Measurements from ENCODE around the gene SYNJ1. TPM values are rescaled to one million over a fixed set of nuclear protein-coding genes. Genes with fewer than 3 reads are reported as not detected.

Gene SYNJ1
- total and polyA plus RNA-seq, 9 donors, result 3.6 to 7.0 (median 5.4) TPM

DNA sequence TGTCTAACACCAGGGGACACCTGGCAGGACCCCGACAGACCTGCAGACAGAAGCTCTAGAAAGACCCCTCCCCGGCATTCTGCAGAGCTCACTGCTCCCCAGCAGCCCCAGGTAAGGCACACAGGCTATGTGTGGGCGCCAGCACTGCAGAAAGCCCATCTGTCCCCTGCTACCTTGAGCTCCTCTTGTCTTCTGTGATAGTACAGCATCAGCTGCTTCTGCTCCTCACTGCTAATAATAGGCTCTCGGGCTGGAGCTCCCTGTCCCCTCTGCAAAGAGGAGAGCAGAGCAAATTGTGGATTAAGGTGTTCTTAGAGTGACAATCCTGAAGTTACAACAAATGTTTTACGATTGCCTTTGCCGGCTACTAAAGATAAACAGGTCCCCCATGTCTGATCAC is 125.7 kb downstream of the SYNJ1 start:
- H3K9me3 ChIP-seq (replicated peaks; ENCODE audit: control insufficient read depth, low read depth, low read length), result no peaks in the 10 kb centered on the region
- 92% methylated on average over 4 of the region's 6 CpGs for WGBS (ENCODE audit: insufficient coverage)
- DNase-seq, result no peak
- H3K4me3 ChIP-seq (ENCODE audit: low read length), result no peak overlapping the region
- H3K27me3 ChIP-seq (ENCODE audit: control insufficient read depth, insufficient read depth, low read length), result no peaks in the 10 kb centered on the region
- H3K4me1 ChIP-seq (ENCODE audit: control insufficient read depth, insufficient read depth, low read length), result no peaks in the 10 kb centered on the region
- peaks cover 60% of the 10 kb centered on the region for H3K36me3 ChIP-seq (ENCODE audit: control insufficient read depth, insufficient read depth, low read length)
- no peak overlapping the region for H3K27ac ChIP-seq (ENCODE audit: low read length)

DNA sequence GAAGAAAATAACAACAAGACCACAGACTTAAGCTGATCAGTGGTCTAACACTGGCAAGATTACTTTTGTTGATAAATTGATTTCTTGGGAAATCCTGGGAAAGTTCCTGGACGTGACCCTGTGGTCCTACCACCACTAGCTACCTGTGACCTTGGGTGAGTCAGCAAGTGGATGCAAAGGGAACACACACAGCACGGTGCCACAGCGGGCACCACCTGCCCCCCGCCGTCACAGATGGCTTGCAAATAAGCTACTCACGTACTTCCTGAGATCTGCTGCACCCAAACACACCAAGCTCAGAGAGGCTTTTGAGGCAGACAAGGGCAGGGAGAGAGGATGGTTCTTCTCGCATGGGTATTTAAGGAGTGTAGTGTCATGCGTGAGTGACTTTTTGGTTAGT is 128.3 kb downstream of the SYNJ1 start:
- no peaks in the 10 kb centered on the region for H3K4me1 ChIP-seq (ENCODE audit: control insufficient read depth, insufficient read depth, low read length)
- H3K36me3 ChIP-seq (ENCODE audit: control insufficient read depth, insufficient read depth, low read length), result peaks cover 39% of the 10 kb centered on the region
- H3K27me3 ChIP-seq (ENCODE audit: control insufficient read depth, insufficient read depth, low read length), result no peaks in the 10 kb centered on the region
- H3K4me3 ChIP-seq (ENCODE audit: low read length), result no peak overlapping the region
- WGBS (ENCODE audit: insufficient coverage), result 86% methylated on average over 5 of the region's 8 CpGs
- H3K27ac ChIP-seq (ENCODE audit: low read length), result no peak overlapping the region
- H3K9me3 ChIP-seq (replicated peaks; ENCODE audit: control insufficient read depth, low read depth, low read length), result no peaks in the 10 kb centered on the region
- DNase-seq, result no peak

DNA sequence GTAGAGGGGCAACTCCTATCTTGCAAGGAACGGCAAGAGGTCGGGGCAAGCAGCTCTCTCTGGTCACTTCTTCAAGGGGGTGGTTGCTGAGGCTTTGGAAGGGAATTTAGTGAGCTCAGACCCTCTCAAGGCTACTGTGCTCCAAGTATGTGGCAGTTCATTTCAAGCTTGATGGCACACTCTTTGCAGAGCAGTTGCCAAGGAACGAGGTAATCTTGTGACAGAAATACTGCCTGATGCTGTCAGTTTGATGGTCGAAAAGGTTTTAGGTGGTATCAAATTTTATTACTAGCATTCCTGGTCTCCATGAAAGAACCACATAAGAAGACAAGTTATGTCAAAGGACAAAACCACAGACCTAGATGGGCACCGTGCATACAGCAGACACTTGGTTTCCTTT is 128.7 kb downstream of the SYNJ1 start:
- WGBS (ENCODE audit: insufficient coverage), result 67% methylated on average over 3 of the region's 5 CpGs
- Histone ChIP-seq H3K36me3 (ENCODE audit: control insufficient read depth, insufficient read depth, low read length) (peaks cover 36% of the 10 kb centered on the region), H3K27ac (ENCODE audit: low read length) (no peak overlapping the region), H3K4me1 (ENCODE audit: control insufficient read depth, insufficient read depth, low read length) (no peaks in the 10 kb centered on the region), H3K27me3 (ENCODE audit: control insufficient read depth, insufficient read depth, low read length) (peaks cover 2% of the 10 kb centered on the region), H3K4me3 (ENCODE audit: low read length) (no peak overlapping the region), H3K9me3 (replicated peaks; ENCODE audit: control insufficient read depth, low read depth, low read length) (no peaks in the 10 kb centered on the region)
- no peak for DNase-seq

DNA sequence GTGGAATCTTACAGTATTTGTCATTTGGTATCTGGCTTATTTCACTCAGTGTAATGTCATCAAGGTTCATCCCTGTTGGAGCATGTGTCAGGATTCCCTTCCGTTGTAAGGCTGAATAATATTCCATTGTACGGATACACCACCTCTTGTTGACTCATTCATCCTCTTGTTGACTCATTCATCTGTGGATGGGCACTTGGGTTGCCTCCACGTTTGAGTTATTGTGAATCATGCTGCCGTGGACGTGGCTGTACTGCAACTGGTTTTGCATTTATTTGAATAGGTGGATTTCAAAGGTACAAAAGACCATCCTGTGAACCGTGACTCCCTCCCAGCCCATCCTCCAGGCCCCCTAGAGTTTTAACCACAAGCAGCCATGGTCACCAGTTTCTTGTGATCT is 130.6 kb downstream of the SYNJ1 start:
- no peak for DNase-seq
- Histone ChIP-seq H3K9me3 (replicated peaks; ENCODE audit: control insufficient read depth, low read depth, low read length) (no peaks in the 10 kb centered on the region), H3K4me1 (ENCODE audit: control insufficient read depth, insufficient read depth, low read length) (peaks cover 4% of the 10 kb centered on the region), H3K27me3 (ENCODE audit: control insufficient read depth, insufficient read depth, low read length) (peaks cover 3% of the 10 kb centered on the region), H3K4me3 (ENCODE audit: low read length) (no peak overlapping the region), H3K36me3 (ENCODE audit: control insufficient read depth, insufficient read depth, low read length) (peaks cover 19% of the 10 kb centered on the region), H3K27ac (ENCODE audit: low read length) (no peak overlapping the region)
- 86% methylated on average over 2 of the region's 6 CpGs for WGBS (ENCODE audit: insufficient coverage)

DNA sequence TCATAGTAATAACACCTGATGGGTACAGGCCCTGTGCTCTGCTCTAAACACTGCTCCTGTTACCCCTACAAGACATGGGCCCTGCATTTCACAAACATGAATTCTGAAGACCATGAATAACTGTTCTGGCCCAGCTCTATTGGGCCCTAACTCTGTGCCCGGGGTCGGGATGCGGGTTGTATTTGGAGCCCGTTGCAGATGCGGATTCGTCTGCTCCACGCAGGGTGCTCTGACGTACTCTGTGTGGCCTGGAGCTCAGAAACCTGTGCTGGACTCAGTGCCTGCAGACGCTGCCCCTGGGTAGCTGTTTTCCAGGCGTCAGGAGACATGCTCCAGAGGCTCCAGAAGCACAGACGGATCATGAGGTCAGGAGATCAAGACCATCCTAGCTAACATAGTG is 132.4 kb downstream of the SYNJ1 start:
- WGBS (ENCODE audit: insufficient coverage), result 86% methylated on average over 11 of the region's 11 CpGs
- Histone ChIP-seq H3K36me3 (ENCODE audit: control insufficient read depth, insufficient read depth, low read length) (peaks cover 10% of the 10 kb centered on the region), H3K9me3 (replicated peaks; ENCODE audit: control insufficient read depth, low read depth, low read length) (no peaks in the 10 kb centered on the region), H3K27ac (ENCODE audit: low read length) (no peak overlapping the region), H3K4me1 (ENCODE audit: control insufficient read depth, insufficient read depth, low read length) (peaks cover 4% of the 10 kb centered on the region), H3K4me3 (ENCODE audit: low read length) (no peak overlapping the region), H3K27me3 (ENCODE audit: control insufficient read depth, insufficient read depth, low read length) (peaks cover 3% of the 10 kb centered on the region)
- no peak for DNase-seq

DNA sequence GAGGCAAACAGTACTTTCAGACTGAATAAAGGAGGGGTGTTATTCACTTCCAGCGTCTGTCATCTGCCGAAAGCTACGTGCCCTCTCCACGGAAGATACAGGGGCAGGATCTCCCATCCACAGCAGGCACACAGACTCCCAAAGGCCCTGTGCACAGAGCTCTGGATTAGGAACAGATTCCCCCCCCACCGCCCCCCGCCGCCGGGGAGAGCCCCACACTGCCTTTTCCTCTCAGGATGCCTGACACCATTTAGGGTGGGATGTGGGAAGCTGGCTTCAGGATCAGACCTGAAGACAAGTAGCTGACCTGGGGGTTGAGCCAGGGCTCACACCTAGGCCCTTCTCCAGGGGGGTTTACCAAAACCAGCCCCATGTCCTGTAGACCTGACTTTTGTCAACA is 134.1 kb downstream of the SYNJ1 start:
- H3K4me3 ChIP-seq (ENCODE audit: low read length), result no peak overlapping the region
- no CpG with 5 or more reads among the region's 8 CpGs for WGBS (ENCODE audit: insufficient coverage)
- H3K36me3 ChIP-seq (ENCODE audit: control insufficient read depth, insufficient read depth, low read length), result peaks cover 2% of the 10 kb centered on the region

DNA sequence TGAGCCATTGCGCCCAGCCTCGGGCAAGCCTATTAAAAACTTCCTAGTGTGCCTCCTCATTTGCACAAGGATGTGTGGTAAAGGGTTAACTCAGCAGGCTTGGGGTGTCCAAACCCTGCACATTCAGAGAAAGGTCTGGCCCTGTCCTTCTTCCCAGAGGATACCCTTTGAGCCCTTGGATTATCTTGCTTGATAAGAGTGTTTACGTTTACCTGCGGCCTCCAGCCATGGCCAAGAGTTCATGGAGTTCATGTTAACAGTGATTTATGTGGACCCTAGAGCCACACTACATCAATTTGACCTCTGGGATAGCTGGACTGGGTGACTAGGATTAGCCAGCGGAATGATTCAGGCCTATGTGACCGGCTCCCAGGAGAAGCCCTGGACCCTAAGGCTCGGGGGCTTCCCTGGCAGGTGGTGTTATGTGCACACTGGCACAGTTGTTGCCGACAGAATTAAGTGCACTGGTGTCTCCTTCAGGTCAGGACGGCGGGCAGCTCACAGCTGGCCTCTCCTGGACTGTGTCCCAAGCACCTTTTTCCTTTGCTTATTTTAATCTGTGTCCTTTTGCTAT is 134.8 kb downstream of the SYNJ1 start:
- 28% methylated on average over 6 of the region's 10 CpGs for WGBS (ENCODE audit: insufficient coverage)
- peaks cover 3% of the 10 kb centered on the region for H3K27me3 ChIP-seq (ENCODE audit: control insufficient read depth, insufficient read depth, low read length)
- H3K36me3 ChIP-seq (ENCODE audit: control insufficient read depth, insufficient read depth, low read length), result no peaks in the 10 kb centered on the region
- H3K9me3 ChIP-seq (replicated peaks; ENCODE audit: control insufficient read depth, low read depth, low read length), result no peaks in the 10 kb centered on the region
- H3K27ac ChIP-seq (ENCODE audit: low read length), result no peak overlapping the region
- no peak overlapping the region for H3K4me3 ChIP-seq (ENCODE audit: low read length)
- peaks cover 4% of the 10 kb centered on the region for H3K4me1 ChIP-seq (ENCODE audit: control insufficient read depth, insufficient read depth, low read length)
- no peak for DNase-seq

More for the DNA sequence above, 134.1 kb downstream of the SYNJ1 start:
- Histone ChIP-seq H3K4me1 (ENCODE audit: control insufficient read depth, insufficient read depth, low read length) (peaks cover 4% of the 10 kb centered on the region), H3K9me3 (replicated peaks; ENCODE audit: control insufficient read depth, low read depth, low read length) (no peaks in the 10 kb centered on the region), H3K27me3 (ENCODE audit: control insufficient read depth, insufficient read depth, low read length) (peaks cover 3% of the 10 kb centered on the region), H3K27ac (ENCODE audit: low read length) (no peak overlapping the region)
- no peak for DNase-seq

DNA sequence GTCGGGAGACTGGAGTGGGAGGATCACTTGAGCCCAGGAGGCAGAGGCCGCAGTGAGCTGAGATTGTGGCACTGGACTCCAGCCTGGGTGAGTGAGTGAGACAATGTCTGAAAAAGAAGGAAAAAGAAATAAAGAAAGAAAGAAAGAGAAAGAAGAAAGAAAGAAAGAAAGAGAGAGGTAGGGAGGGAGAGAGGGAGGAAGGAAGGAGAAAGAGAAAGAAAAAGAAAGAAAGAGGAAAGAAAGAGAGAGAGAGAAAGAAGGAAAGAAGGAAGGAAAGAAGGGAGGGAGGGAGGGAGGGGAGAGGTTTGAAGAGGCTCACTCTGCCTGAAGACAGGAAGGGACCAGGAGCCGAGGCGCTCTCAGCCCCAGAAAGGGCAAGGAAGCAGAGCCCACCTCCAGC is 137.7 kb downstream of the SYNJ1 start:
- Histone ChIP-seq H3K4me3 (ENCODE audit: low read length) (no peak overlapping the region), H3K4me1 (ENCODE audit: control insufficient read depth, insufficient read depth, low read length) (peaks cover 4% of the 10 kb centered on the region), H3K27ac (ENCODE audit: low read length) (no peak overlapping the region), H3K9me3 (replicated peaks; ENCODE audit: control insufficient read depth, low read depth, low read length) (no peaks in the 10 kb centered on the region), H3K36me3 (ENCODE audit: control insufficient read depth, insufficient read depth, low read length) (no peaks in the 10 kb centered on the region), H3K27me3 (ENCODE audit: control insufficient read depth, insufficient read depth, low read length) (peaks cover 3% of the 10 kb centered on the region)
- DNase-seq, result no peak
- 54% methylated on average over 4 of the region's 4 CpGs for WGBS (ENCODE audit: insufficient coverage)

DNA sequence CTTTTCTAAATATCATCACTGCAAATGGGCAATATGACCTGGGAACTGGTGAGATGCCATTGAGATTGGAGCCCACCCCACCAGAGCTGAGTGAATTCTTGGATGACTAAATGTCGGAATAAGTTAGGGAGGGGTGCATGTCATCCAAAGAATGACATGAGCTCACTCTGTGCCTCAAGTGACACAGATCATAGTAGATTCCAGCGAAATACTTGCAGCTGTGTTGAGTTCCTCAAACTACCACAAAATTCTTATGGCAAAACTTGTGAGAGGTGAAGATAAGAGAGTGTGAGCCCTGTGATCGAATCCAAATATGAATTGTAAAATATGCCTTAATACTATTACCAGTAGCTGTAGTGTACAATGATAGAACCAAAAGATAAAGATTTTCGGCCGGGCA is 140.2 kb downstream of the SYNJ1 start:
- no peaks in the 10 kb centered on the region for H3K4me1 ChIP-seq (ENCODE audit: control insufficient read depth, insufficient read depth, low read length)
- no peaks in the 10 kb centered on the region for H3K27me3 ChIP-seq (ENCODE audit: control insufficient read depth, insufficient read depth, low read length)
- no peaks in the 10 kb centered on the region for H3K9me3 ChIP-seq (replicated peaks; ENCODE audit: control insufficient read depth, low read depth, low read length)
- no CpG with 5 or more reads among the region's 5 CpGs for WGBS (ENCODE audit: insufficient coverage)
- H3K27ac ChIP-seq (ENCODE audit: low read length), result no peak overlapping the region
- no peaks in the 10 kb centered on the region for H3K36me3 ChIP-seq (ENCODE audit: control insufficient read depth, insufficient read depth, low read length)
- H3K4me3 ChIP-seq (ENCODE audit: low read length), result no peak overlapping the region
- DNase-seq, result no peak

DNA sequence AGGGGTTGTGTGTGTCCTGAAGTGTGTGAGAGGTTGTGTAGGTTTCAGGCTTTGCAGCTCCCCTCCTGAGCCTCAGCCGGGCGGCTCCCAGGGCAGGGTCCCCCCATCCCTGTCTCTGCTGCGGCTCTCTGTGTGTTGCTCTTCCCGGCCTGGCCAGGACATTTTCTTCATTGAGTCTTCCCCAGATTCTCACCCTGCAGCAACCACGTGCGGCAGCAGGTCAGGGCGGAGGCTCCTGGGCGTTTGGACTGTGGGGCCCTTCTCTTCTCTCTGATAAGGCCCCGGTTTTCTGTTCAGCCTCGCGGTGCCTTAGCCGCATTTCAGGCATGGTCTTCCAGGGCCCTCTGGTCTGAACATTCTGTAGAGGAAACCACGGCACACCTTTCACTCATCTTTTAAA is 140.7 kb downstream of the SYNJ1 start:
- Histone ChIP-seq H3K4me1 (ENCODE audit: control insufficient read depth, insufficient read depth, low read length) (no peaks in the 10 kb centered on the region), H3K27ac (ENCODE audit: low read length) (no peak overlapping the region), H3K36me3 (ENCODE audit: control insufficient read depth, insufficient read depth, low read length) (no peaks in the 10 kb centered on the region), H3K9me3 (replicated peaks; ENCODE audit: control insufficient read depth, low read depth, low read length) (no peaks in the 10 kb centered on the region), H3K27me3 (ENCODE audit: control insufficient read depth, insufficient read depth, low read length) (no peaks in the 10 kb centered on the region), H3K4me3 (ENCODE audit: low read length) (no peak overlapping the region)
- 72% methylated on average over 10 of the region's 13 CpGs for WGBS (ENCODE audit: insufficient coverage)
- DNase-seq, result no peak

DNA sequence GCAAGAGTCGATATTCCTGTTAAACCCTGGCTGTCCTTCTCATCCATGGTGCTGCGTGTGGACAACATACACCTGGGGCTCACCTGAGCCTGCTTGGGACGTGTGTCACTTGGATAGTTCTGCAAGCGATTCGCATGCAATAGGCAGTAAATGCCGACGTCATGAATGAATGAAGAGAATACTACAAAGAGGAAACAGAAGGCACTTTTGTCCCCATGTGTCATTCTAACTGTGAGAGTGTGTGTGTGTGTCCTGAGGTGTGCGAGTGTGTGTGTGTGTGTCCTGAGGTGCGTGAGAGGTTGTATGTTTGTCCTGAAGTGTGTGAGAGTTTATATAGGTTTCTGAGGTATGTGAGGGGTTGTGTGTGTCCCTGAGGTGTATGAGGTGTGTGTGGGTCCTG is 141.8 kb downstream of the SYNJ1 start:
- H3K27me3 ChIP-seq (ENCODE audit: control insufficient read depth, insufficient read depth, low read length), result no peaks in the 10 kb centered on the region
- WGBS (ENCODE audit: insufficient coverage), result 89% methylated on average over 9 of the region's 9 CpGs
- no peak for DNase-seq
- no peaks in the 10 kb centered on the region for H3K4me1 ChIP-seq (ENCODE audit: control insufficient read depth, insufficient read depth, low read length)
- no peaks in the 10 kb centered on the region for H3K9me3 ChIP-seq (replicated peaks; ENCODE audit: control insufficient read depth, low read depth, low read length)
- H3K36me3 ChIP-seq (ENCODE audit: control insufficient read depth, insufficient read depth, low read length), result no peaks in the 10 kb centered on the region
- no peak overlapping the region for H3K4me3 ChIP-seq (ENCODE audit: low read length)
- H3K27ac ChIP-seq (ENCODE audit: low read length), result no peak overlapping the region
